Neural cell (in vitro differentiated cells): ENCODE results near the gene ACTR1A. TPM values are rescaled to one million over a fixed set of nuclear protein-coding genes. Genes with fewer than 3 reads are reported as not detected.

ENCODE experiments used
- H2AFZ ChIP-seq: fragments of 200-600, 300-800 bp; sonication (generic), shearing (Covaris generic); 2 replicates; pipeline ENCODE4 v1.6.0; 2014; ENCODE audit warnings: low read depth, mild to moderate bottlenecking, antibody characterized with exemption, low read length, moderate library complexity
- H3F3A ChIP-seq: fragments of 200-600 bp; shearing (Covaris generic); 2 replicates; pipeline ENCODE4 v1.6.1; 2016; ENCODE audit warnings: mild to moderate bottlenecking, moderate library complexity, mixed read lengths, antibody characterized with exemption, low read length; ENCODE audit not compliant: insufficient read depth, poor library complexity, severe bottlenecking
- H3K27ac ChIP-seq: fragments of 200-600, 300-800 bp; sonication (generic), shearing (Covaris generic); 2 replicates; pipeline ENCODE4 v1.5.1; 2014; ENCODE audit warnings: mild to moderate bottlenecking, low read length, moderate library complexity
- H3K27me3 ChIP-seq: fragments of 300-800, 200-600 bp; sonication (generic), shearing (Covaris generic); 2 replicates; pipeline ENCODE4 v1.6.0; 2014; ENCODE audit warnings: mild to moderate bottlenecking, low read depth, low read length, moderate library complexity; ENCODE audit not compliant: insufficient read depth
- H3K36me3 ChIP-seq: fragments of 300-800, 200-600 bp; sonication (generic), shearing (Covaris generic); 2 replicates; pipeline ENCODE4 v1.5.1; 2014; ENCODE audit warnings: mild to moderate bottlenecking, antibody characterized with exemption, low read length, moderate library complexity; ENCODE audit not compliant: insufficient read depth
- H3K4me2 ChIP-seq: fragments of 300-800, 200-600 bp; sonication (generic), shearing (Covaris generic); 2 replicates; pipeline ENCODE4 v1.6.0; 2014; ENCODE audit warnings: mild to moderate bottlenecking, low read length
- H3K4me3 ChIP-seq: fragments of 300-800, 200-600 bp; sonication (generic), shearing (Covaris generic); 2 replicates; pipeline ENCODE4 v1.5.1; 2014; ENCODE audit warnings: mild to moderate bottlenecking, low read length, moderate library complexity
- H3K79me2 ChIP-seq: fragments of 200-600 bp; shearing (Covaris generic); replicated peaks from 2 replicates; pipeline ENCODE4 v1.6.0; 2014; ENCODE audit warnings: mild to moderate bottlenecking, low read length, moderate library complexity; ENCODE audit not compliant: insufficient read depth
- H3K9ac ChIP-seq: fragments of 300-800, 200-600 bp; sonication (generic), shearing (Covaris generic); 2 replicates; pipeline ENCODE4 v1.6.1; 2016; ENCODE audit warnings: mild to moderate bottlenecking, low read length, mixed read lengths
- H3K9me2 ChIP-seq: fragments of 200-600 bp; shearing (Covaris generic); 2 replicates; pipeline ENCODE4 v1.6.1; 2016; ENCODE audit warnings: mild to moderate bottlenecking, low read length, mixed read lengths; ENCODE audit not compliant: insufficient read depth
- H3K9me3 ChIP-seq: fragments of 200-600, 300-800 bp; sonication (generic), shearing (Covaris generic); 2 replicates; pipeline ENCODE4 v1.6.1; 2016; ENCODE audit warnings: mild to moderate bottlenecking, mixed run types, low read length, moderate library complexity, mixed read lengths
- H4K20me1 ChIP-seq: fragments of 200-600 bp; shearing (Covaris generic); 2 replicates; pipeline ENCODE4 v1.6.1; 2016; ENCODE audit warnings: mild to moderate bottlenecking, mixed run types; ENCODE audit not compliant: insufficient read depth
- CTCF ChIP-seq: fragments of 450-650 bp; IDR thresholded peaks from 2 replicates; pipeline ENCODE4 v1.5.1; 2014; ENCODE audit warnings: antibody characterized with exemption, mild to moderate bottlenecking, moderate library complexity; ENCODE audit not compliant: poor library complexity, severe bottlenecking
- EP300 ChIP-seq: fragments of 450-650 bp; conservative IDR thresholded peaks from 2 replicates; pipeline ENCODE4 v1.6.1; 2014; ENCODE audit warnings: antibody characterized with exemption, mild to moderate bottlenecking, moderate library complexity; ENCODE audit not compliant: poor library complexity, severe bottlenecking
- EZH2 ChIP-seq: fragments of 200-600, 300-800 bp; shearing (Covaris generic), sonication (generic); IDR thresholded peaks from 2 replicates; pipeline ENCODE4 v1.6.1; 2014; ENCODE audit warnings: antibody characterized with exemption, low read length, borderline replicate concordance, mild to moderate bottlenecking; ENCODE audit not compliant: insufficient read depth, poor library complexity, severe bottlenecking
- MXI1 ChIP-seq: fragments of 450-650 bp; conservative IDR thresholded peaks from 2 replicates; pipeline ENCODE4 v1.6.1; 2014; ENCODE audit warnings: antibody characterized with exemption, mild to moderate bottlenecking; ENCODE audit not compliant: poor library complexity, severe bottlenecking
- POLR2AphosphoS5 ChIP-seq: IDR thresholded peaks from 2 replicates; pipeline ENCODE4 v1.6.1; 2012
- RAD21 ChIP-seq: fragments of 450-650 bp; conservative IDR thresholded peaks from 2 replicates; pipeline ENCODE4 v1.6.1; 2014; ENCODE audit warnings: antibody characterized with exemption, mild to moderate bottlenecking, moderate library complexity
- REST ChIP-seq: IDR thresholded peaks from 2 replicates; pipeline ENCODE4 v1.6.1; 2012; ENCODE audit warnings: borderline replicate concordance
- SMC3 ChIP-seq: fragments of 450-650 bp; conservative IDR thresholded peaks from 2 replicates; pipeline ENCODE4 v1.6.1; 2014; ENCODE audit warnings: antibody characterized with exemption, mild to moderate bottlenecking, moderate library complexity; ENCODE audit not compliant: poor library complexity
- TAF1 ChIP-seq: IDR thresholded peaks from 2 replicates; pipeline ENCODE4 v1.6.1; 2012; ENCODE audit warnings: low read depth
- polyA plus RNA-seq: library from polyadenylated mRNA; depleted of rRNA; stranded (reverse); fragments of >200 nt; gene quantifications from 2 replicates; pipeline ENCODE4 v1.2.3, GENCODE V29; 2014

ACTR1A gene
- polyA plus RNA-seq, 1 donor from 2014 or later = 316 TPM

- H3K36me3 ChIP-seq = no peaks in the 10 kb centered on the region
- H3K9me2 ChIP-seq = no peaks in the 10 kb centered on the region
- no peak overlapping the region for H2AFZ ChIP-seq
- peaks cover 10% of the 10 kb centered on the region for H3K27me3 ChIP-seq
- no peak overlapping the region for H3K4me3 ChIP-seq
- no peak for TF ChIP-seq CTCF
- H3K79me2 ChIP-seq = peaks cover 10% of the 10 kb centered on the region
- no peaks in the 10 kb centered on the region for H3K9me3 ChIP-seq
- H3F3A ChIP-seq = no peaks in the 10 kb centered on the region
- H3K4me2 ChIP-seq = no peak overlapping the region
- no peaks in the 10 kb centered on the region for H4K20me1 ChIP-seq
- no peak overlapping the region for H3K27ac ChIP-seq
- H3K9ac ChIP-seq = no peak overlapping the region
Measured at GRCh38 chr10:102436312-102436711, 66.2 kb downstream of the ACTR1A start.

- no peak overlapping the region for H2AFZ ChIP-seq
- peaks cover 10% of the 10 kb centered on the region for H3K27me3 ChIP-seq
- no peak overlapping the region for H3K4me3 ChIP-seq
- H3K36me3 ChIP-seq = no peaks in the 10 kb centered on the region
- H3K4me2 ChIP-seq = no peak overlapping the region
- H4K20me1 ChIP-seq = no peaks in the 10 kb centered on the region
- TF ChIP-seq TAF1 (no peak), SMC3 (no peak), REST (no peak), EP300 (no peak), EZH2 (no peak), RAD21 (no peak), POLR2AphosphoS5 (no peak), MXI1 (no peak), CTCF (no peak)
- peaks cover 10% of the 10 kb centered on the region for H3K79me2 ChIP-seq
- H3F3A ChIP-seq = no peaks in the 10 kb centered on the region
- H3K9me2 ChIP-seq = no peaks in the 10 kb centered on the region
- no peak overlapping the region for H3K9ac ChIP-seq
- no peak overlapping the region for H3K27ac ChIP-seq
- H3K9me3 ChIP-seq = no peaks in the 10 kb centered on the region
Measured at GRCh38 chr10:102435529-102436233, 66.8 kb downstream of the ACTR1A start.
